K562 (cell line): ENCODE results near the gene EGFR. TPM values are rescaled to one million over a fixed set of nuclear protein-coding genes. Genes with fewer than 3 reads are reported as not detected.

Experiments used
- ATAC-seq: fragments of 200-7000 bp; cut with Tn5 transposase; 3 replicates; pipeline ENCODE4 v1.9.1; 2020; ENCODE audit warnings: moderate library complexity
- BruUV-seq: library from RNA; stranded (reverse); fragments of 400-500 nt; replicated peaks from 2 replicates; lab custom pipeline; 2021; lab: Mats Ljungman, UMichigan
- CTCF ChIA-PET: fragments of 300-600 bp; formaldehyde crosslinking; extraction: SDS; loops from one replicate; lab custom pipeline; 2021; ENCODE audit warnings: low intra/inter-chr PET ratio; lab: Yijun Ruan, JAX
- POLR2A ChIA-PET: fragments of 300-600, 350-650 bp; sonication (Branson Sonifier 250); formaldehyde crosslinking; extraction: SDS; loops from one replicate; lab custom pipeline; 2021; ENCODE audit warnings: antibody characterized with exemption, inconsistent platforms; lab: Yijun Ruan, JAX
- DNase-seq, 4 experiments: peaks; one replicate each; pipeline versions ENCODE4 v3.0.0 to v3.0.0-alpha.2; 2011 to 2018; ENCODE audit warnings: low spot score in 3 of 4, mixed read lengths in 3 of 4; ENCODE audit errors: extremely low read depth in 1 of 4
- FAIRE-seq: peaks from 2 replicates; lab custom pipeline; 2011; peaks lifted over from hg19 to GRCh38; lab: Jason Lieb, UNC
- H2AFZ ChIP-seq: 2 replicates; pipeline ENCODE4 v1.6.0; 2011; ENCODE audit warnings: low read depth, low read length, control low read depth, inconsistent platforms
- H3K27ac ChIP-seq: fragments of 200-600 bp; 3 replicates; pipeline ENCODE4 v1.8.0; 2011; ENCODE audit warnings: low read depth, mild to moderate bottlenecking, control low read depth, inconsistent platforms, low read length, moderate library complexity, mixed read lengths; ENCODE audit errors: extremely low read depth
- H3K27me3 ChIP-seq, 2 experiments: fragments of 300-600 bp in 1 of 2; 2 replicates in 1 of 2; 3 replicates in 1 of 2; pipeline versions ENCODE4 v1.6.0 to v1.8.0; 2011; ENCODE audit warnings: inconsistent platforms in 2 of 2, low read length in 2 of 2, mild to moderate bottlenecking in 1 of 2, mixed read lengths in 1 of 2, moderate library complexity in 1 of 2; ENCODE audit not compliant: control insufficient read depth in 2 of 2, insufficient read depth in 2 of 2
- H3K36me3 ChIP-seq: fragments of 300-600 bp; 3 replicates; pipeline ENCODE4 v1.8.0; 2011; ENCODE audit warnings: mild to moderate bottlenecking, low read length, inconsistent platforms; ENCODE audit not compliant: control insufficient read depth, insufficient read depth
- H3K4me1 ChIP-seq, 2 experiments: fragments of 200-600 bp in 1 of 2; replicated peaks in 1 of 2; 2 replicates in 1 of 2; 3 replicates in 1 of 2; pipeline versions ENCODE4 v1.5.1 to v1.8.0; 2011; ENCODE audit warnings: inconsistent platforms in 2 of 2, low read length in 2 of 2, mild to moderate bottlenecking in 1 of 2, mixed read lengths in 1 of 2, moderate library complexity in 1 of 2; ENCODE audit not compliant: control insufficient read depth in 2 of 2, insufficient read depth in 2 of 2
- H3K4me2 ChIP-seq: 2 replicates; pipeline ENCODE4 v1.6.1; 2011; ENCODE audit warnings: low read length, control low read depth, inconsistent platforms, mixed read lengths; ENCODE audit not compliant: insufficient read depth
- H3K4me3 ChIP-seq: fragments of 200-600 bp; sonication (generic), shearing (Covaris generic); 2 replicates; pipeline ENCODE4 v1.5.1; 2016; ENCODE audit warnings: control low read depth, inconsistent platforms
- H3K79me2 ChIP-seq: fragments of 200-600 bp; 3 replicates; pipeline ENCODE4 v1.8.0; 2011; ENCODE audit warnings: low read length, inconsistent platforms; ENCODE audit not compliant: control insufficient read depth, insufficient read depth
- H3K9ac ChIP-seq, 2 experiments: 2 replicates each; pipeline versions ENCODE4 v1.6.0 to v1.6.1; 2011; ENCODE audit warnings: low read depth in 2 of 2, low read length in 2 of 2, control low read depth in 1 of 2, inconsistent platforms in 1 of 2, mild to moderate bottlenecking in 1 of 2, mixed read lengths in 1 of 2; ENCODE audit not compliant: insufficient read depth in 1 of 2
- H3K9me1 ChIP-seq: one replicate; pipeline ENCODE4 v1.6.0; 2011; ENCODE audit warnings: inconsistent platforms, mild to moderate bottlenecking, low read length, moderate library complexity; ENCODE audit not compliant: control insufficient read depth, insufficient read depth
- H3K9me3 ChIP-seq: replicated peaks from 2 replicates; pipeline ENCODE4 v1.5.1; 2011; ENCODE audit warnings: low read depth, low read length, inconsistent platforms; ENCODE audit not compliant: control insufficient read depth, insufficient read depth
- H4K20me1 ChIP-seq: replicated peaks from 2 replicates; pipeline ENCODE4 v1.6.1; 2011; ENCODE audit warnings: low read length, inconsistent platforms, mixed read lengths; ENCODE audit not compliant: control insufficient read depth, insufficient read depth
- LARP7 ChIP-seq: fragments of 450-650 bp; IDR thresholded peaks from 2 replicates; pipeline ENCODE4 v1.6.1; 2016
- NR2C2 ChIP-seq, 2 experiments: fragments of 200-800 bp in 1 of 2; sonication (Bioruptor generic) in 1 of 2; sonication (generic) in 1 of 2; formaldehyde crosslinking in 1 of 2; IDR thresholded peaks; 2 replicates each; pipeline versions ENCODE4 v1.6.1 to v1.8.0; 2016 to 2022; ENCODE audit warnings: mild to moderate bottlenecking in 1 of 2, missing compliant biosample characterization in 1 of 2, missing genetic modification characterization in 1 of 2, missing genetic modification reagents in 1 of 2
- WGBS: fragments of 100-300 bp; shearing (Covaris generic); methylation state at CpG from one replicate; pipeline ENCODE4 v1.1.6; 2016; ENCODE audit warnings: low coverage, mixed read lengths; ENCODE audit not compliant: insufficient coverage; ENCODE audit errors: missing lambda C conversion rate; 5-methylcytosine and 5-hydroxymethylcytosine counted together
- in situ Hi-C: fragments of 300-500 bp; cut with MboI; formaldehyde crosslinking; loops from 4 replicates; pipeline ENCODE4 v1.15.0; 2018; ENCODE audit warnings: inconsistent platforms, mixed read lengths
- intact Hi-C: fragments of 100-400 bp; cut with micrococcal nuclease; formaldehyde crosslinking; loops from 2 replicates; pipeline ENCODE4 v1.14.2; 2022
- polyA plus RNA-seq, 8 experiments: library from polyadenylated mRNA; depleted of rRNA in 4 of 8; stranded (reverse) in 5 of 8; unstranded in 3 of 8; fragments of >200 nt; fragmentation: Nextera tagmentation in 2 of 8; fragmentation: Illumina TruSeq in 1 of 8; extraction: Ambion mirVana in 2 of 8; extraction: Trizol in 1 of 8; gene quantifications; 2 replicates each; pipeline versions ENCODE4 v1.2.1 to v1.2.3, GENCODE V29; 2011 to 2014; ENCODE audit warnings: inconsistent platforms in 1 of 8, missing spikeins in 1 of 8
- total RNA-seq, 7 experiments: library from RNA; depleted of rRNA in 6 of 7; stranded (reverse); fragments of >200 nt in 6 of 7; fragmentation: Illumina TruSeq in 2 of 7; extraction: Trizol in 2 of 7; gene quantifications; 2 replicates each; pipeline versions ENCODE4 v1.2.1 to v1.2.3, GENCODE V29; 2011 to 2021; ENCODE audit warnings: low replicate concordance in 1 of 7
- TF ChIP-seq, protein P1 (sequence below): fragments of 150-350 bp; IDR thresholded peaks from 2 replicates; pipeline ENCODE4 v1.6.1; 2014; ENCODE audit warnings: low read depth, mild to moderate bottlenecking, low read length, borderline replicate concordance

The EGFR gene
- total and polyA plus RNA-seq, 9 of the 15 experiments (the other 6 are each of a cell fraction or from before 2014, with no cell fraction given): 0.13 TPM; not detected in 8

- TF ChIP-seq LARP7: no peak
- TF ChIP-seq, protein P1, sequence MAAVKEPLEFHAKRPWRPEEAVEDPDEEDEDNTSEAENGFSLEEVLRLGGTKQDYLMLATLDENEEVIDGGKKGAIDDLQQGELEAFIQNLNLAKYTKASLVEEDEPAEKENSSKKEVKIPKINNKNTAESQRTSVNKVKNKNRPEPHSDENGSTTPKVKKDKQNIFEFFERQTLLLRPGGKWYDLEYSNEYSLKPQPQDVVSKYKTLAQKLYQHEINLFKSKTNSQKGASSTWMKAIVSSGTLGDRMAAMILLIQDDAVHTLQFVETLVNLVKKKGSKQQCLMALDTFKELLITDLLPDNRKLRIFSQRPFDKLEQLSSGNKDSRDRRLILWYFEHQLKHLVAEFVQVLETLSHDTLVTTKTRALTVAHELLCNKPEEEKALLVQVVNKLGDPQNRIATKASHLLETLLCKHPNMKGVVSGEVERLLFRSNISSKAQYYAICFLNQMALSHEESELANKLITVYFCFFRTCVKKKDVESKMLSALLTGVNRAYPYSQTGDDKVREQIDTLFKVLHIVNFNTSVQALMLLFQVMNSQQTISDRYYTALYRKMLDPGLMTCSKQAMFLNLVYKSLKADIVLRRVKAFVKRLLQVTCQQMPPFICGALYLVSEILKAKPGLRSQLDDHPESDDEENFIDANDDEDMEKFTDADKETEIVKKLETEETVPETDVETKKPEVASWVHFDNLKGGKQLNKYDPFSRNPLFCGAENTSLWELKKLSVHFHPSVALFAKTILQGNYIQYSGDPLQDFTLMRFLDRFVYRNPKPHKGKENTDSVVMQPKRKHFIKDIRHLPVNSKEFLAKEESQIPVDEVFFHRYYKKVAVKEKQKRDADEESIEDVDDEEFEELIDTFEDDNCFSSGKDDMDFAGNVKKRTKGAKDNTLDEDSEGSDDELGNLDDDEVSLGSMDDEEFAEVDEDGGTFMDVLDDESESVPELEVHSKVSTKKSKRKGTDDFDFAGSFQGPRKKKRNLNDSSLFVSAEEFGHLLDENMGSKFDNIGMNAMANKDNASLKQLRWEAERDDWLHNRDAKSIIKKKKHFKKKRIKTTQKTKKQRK: no peak
- TF ChIP-seq NR2C2 (CRISPR knock-in tag; IDR thresholded peaks at IDR 0.05): no peak
- TF ChIP-seq NR2C2 (tag; IDR thresholded peaks at IDR 0.05): no peak
- TF ChIP-seq, all 486 proteins: peak for 0
- H3K9me3 ChIP-seq: no peaks in the 10 kb centered on the region
- in situ Hi-C loops (no loop called here), intact Hi-C loops (loop anchor here (10.0 kb wide), 1 partner anchor 371 kb away; no protein-coding TSS in a partner anchor)
- H3K79me2 ChIP-seq: no peaks in the 10 kb centered on the region
- no TSS peak for BruUV-seq
- peaks cover 0 to 7% of the 10 kb centered on the region in 2 experiments; a peak in 1 of 5 replicates for H3K4me1 ChIP-seq
- ATAC-seq (no peak), FAIRE-seq (no peak), DNase-seq (no peak)
- no peak overlapping the region for H3K9ac ChIP-seq
- H4K20me1 ChIP-seq: no peaks in the 10 kb centered on the region
- peaks cover 4 to 45% of the 10 kb centered on the region in 2 experiments; a peak in 4 of 5 replicates for H3K27me3 ChIP-seq
- CTCF ChIA-PET: no interaction called here
- H3K36me3 ChIP-seq: no peaks in the 10 kb centered on the region
- no peak overlapping the region for H3K27ac ChIP-seq
- POLR2A ChIA-PET: interaction anchor here (0.6 kb wide), 1 partner anchor 708 kb away, joined by 3 read pairs; no protein-coding TSS in a partner anchor
- H2AFZ ChIP-seq: no peak overlapping the region
- no peak overlapping the region for H3K4me2 ChIP-seq
- no peak overlapping the region for H3K4me3 ChIP-seq
- WGBS: 0% methylated on average over 4 of the region's 4 CpGs
- no peaks in the 10 kb centered on the region for H3K9me1 ChIP-seq
Observed at GRCh38 chr7:55145606-55146005, 126.8 kb downstream of the EGFR start.
